ENCODE measurements around the gene DTNBP1.

Gene DTNBP1

DNA sequence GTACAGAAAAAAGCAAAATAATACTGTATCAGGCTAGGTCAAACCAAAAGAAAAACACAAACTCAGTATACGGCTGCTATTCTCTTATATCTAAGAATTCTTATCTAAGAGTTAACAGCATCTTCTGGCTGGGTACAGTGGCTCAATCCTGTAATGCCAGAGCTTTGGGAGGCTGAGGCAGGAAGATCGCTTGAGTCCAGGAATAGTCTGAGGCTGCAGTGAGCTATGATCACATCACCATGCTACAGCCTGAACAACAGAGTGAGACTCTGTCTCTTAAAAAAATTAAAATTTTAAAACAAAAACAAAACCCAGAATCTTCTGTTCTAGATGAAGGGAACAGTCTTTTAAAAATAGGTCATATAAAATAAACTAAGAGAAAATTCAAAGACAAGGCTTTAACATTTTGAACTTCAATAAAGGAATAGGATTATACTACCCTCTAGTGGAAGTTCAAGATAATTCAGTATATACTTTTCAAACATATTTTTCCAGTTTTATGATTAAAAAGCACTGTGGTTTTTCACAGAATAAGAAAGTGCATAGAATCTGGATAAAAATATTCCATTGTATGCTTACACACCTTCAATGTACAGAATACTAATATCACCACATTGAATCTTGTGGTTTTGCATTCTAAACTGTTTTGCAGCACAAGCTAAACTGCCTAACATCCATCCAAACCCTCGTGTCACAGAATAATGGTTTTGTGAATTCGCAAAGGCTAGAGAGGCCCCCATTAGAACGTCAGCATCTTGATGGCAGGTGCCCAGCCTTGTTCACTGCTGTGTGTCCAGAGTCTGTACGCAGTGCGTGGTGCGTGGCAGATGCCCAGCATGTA lies 39.3 kb downstream of the DTNBP1 start:
- DNase-seq (ENCODE audit: low read depth): no peak

DNA sequence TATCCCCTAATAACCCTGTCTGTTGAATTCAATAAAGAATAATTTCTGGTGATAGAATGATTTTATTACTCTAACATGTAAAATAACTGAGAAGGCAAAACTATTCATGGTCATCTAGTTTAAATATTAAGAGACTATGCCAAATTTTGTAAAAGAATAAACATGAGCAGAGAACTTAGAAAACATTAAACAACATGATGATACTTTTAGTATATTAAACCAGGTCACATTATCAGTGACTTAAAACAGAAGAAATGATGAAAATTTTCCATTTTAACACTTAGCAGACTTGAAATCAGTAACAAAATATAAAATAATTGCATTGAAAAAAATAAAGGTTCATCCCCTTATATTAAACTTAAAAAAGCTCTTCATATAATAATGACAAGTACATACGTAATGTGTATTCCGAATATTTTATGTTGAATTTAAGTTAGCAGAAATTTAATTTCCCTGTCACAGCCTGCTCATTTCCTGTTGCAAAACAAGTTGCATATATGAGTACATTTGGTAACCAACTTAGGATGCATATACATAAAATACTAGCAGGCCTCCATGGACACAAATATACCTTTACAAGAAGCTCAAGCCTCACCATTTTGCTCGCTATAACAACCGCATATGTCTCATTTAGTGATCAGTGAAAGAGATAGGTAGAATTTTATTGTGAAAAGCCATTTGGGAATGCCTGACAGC lies 40.6 kb downstream of the DTNBP1 start:
- DNase-seq (ENCODE audit: low read depth): no peak

DNA sequence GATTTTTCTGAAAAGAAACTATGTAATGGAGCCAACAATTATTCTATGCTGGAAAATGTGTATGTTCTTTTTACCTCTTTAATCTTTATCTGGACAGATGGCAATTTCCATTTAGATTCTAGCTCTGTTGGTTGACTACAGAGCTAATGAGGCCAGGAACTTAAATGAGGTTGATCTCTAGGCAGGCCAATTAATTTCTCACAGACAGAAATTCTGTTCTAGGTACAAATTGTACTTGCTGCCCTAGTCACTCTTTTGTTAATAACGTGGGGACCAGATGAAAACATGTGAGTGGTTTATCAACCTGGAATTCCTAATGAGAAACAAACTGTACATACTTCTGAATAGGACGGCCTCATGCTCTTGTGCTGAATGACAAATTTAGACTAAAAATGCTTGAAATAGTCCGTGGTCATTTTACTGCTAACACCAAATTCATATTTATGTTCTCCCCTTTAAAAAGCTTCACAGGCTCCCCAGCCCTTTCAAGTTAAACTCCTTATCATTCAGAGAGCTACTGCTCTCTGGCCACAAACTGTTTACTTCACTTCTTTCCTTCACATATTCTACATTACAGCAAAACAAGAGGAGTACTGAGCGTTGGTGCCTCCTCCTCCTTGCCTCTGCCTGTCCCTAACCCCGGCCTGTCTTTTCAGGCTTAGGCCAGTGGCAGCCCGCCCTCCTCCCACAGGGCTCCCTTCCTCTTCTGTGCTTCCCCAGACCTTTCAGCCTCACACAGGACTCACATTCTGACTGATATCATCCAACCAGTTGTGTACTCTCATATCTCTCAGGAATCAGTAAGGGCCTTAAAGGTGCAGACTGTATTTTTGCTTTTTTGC lies 41.4 kb downstream of the DTNBP1 start:
- no peak for DNase-seq (ENCODE audit: low read depth)

DNA sequence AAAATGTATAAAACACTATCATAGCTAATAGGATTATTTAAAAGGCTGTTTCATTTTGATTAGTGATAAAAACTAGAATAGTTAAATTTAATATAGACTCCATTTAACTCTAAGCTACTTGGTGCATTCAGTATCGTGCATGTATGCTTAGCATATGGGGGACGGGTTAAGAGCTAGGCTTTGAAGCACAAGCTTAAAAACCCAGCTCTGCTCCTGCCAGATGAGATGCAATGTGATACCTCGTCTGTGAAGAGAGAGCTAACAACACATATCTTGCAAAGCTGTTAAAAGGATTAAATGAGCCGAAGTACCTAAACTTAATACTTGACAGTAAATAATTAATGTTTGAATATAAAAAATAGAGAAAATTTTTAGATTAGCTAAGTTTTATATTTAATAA lies 42.2 kb downstream of the DTNBP1 start:
- DNase-seq (ENCODE audit: low read depth): no peak

DNA sequence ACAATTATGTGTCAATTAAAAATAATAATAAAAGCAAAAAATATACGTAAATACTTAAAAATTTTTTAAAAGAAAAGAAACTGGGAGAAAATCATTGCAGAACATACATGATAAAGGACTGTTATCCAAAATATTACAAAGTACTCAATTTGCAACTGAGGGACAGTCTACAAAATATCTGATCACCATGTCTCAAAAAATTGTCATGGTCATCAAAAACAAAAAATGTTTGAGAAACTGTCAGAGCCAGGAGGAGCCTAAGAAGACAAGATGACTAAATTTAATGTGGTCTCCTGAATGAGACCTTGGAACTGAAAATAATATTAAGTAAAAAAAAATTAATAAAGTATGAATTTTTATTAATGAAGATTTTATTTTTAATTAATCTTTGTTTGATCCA lies 43.5 kb downstream of the DTNBP1 start:
- no peak for DNase-seq (ENCODE audit: low read depth)

DNA sequence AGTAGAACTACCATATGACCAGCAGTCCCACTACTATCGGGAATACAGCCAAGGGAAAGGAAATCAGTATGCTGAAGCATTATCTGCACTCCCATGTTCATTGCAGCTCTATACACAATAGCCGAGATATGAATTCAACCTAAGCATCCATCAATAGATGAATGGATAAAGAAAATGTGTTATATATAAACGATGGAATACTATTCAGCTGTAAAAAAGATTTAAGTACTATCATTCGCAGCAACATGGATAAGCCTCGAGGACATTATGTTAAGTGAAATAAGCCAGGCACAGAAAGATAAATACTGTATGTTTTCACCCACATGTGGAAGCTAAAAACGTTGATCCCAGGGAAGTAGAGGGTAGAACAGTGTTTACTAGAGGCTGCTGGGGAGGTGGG lies 44.1 kb downstream of the DTNBP1 start:
- no peak for DNase-seq (ENCODE audit: low read depth)

- no peak for DNase-seq (ENCODE audit: low read depth)
These were observed 46.6 kb downstream of the DTNBP1 start for GRCh38 chr6:15616261-15616660.

GRCh38 chr6:15615802-15616201 lies 47.0 kb downstream of the DTNBP1 start:
- no peak for DNase-seq (ENCODE audit: low read depth)

DNA sequence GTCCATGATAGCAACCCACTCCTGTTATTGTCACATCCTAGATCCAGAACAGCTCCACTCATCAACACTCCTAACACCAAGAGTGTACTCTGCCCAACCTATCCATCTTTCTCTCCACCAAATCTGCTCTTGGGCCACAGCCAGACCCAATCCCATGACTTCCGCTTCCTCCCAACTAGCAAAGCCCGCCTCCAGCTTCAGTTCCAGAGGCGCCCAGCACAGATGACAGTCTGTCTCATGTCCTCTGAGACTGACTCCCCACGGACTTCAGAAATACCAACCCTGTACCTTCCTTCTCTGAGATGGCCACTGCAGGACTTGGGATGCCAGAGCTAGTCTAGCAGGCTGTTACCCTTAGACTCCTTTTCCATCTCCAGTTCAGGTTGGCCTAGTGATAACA lies 48.6 kb downstream of the DTNBP1 start:
- DNase-seq (ENCODE audit: low read depth): no peak

DNA sequence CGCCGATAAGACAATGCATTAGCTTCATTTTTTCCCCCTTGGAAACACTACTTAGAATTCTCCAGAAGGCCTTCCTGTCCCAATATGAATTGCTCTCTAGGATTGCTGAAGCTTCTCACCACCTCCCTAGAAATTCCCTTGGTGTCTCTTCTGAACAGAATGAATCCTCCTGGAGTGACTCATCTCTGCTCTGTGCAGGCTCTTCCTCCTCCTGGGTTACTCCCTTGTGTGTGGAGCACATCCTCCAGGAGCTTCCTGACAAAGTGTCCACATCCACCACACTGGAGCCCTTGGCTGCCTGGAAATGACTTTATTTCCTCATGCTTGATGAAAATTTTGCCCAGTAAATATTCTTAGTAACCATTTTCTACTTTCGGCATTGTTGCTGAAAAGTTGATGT lies 54.4 kb downstream of the DTNBP1 start:
- no peak for DNase-seq (ENCODE audit: low read depth)

GRCh38 chr6:15607603-15608002 lies 55.2 kb downstream of the DTNBP1 start:
- no peak for DNase-seq (ENCODE audit: low read depth)

GRCh38 chr6:15606347-15606746 lies 56.5 kb downstream of the DTNBP1 start:
- no peak for DNase-seq (ENCODE audit: low read depth)

- no peak for DNase-seq (ENCODE audit: low read depth)
These were observed 58.0 kb downstream of the DTNBP1 start for GRCh38 chr6:15604843-15605242.

DNA sequence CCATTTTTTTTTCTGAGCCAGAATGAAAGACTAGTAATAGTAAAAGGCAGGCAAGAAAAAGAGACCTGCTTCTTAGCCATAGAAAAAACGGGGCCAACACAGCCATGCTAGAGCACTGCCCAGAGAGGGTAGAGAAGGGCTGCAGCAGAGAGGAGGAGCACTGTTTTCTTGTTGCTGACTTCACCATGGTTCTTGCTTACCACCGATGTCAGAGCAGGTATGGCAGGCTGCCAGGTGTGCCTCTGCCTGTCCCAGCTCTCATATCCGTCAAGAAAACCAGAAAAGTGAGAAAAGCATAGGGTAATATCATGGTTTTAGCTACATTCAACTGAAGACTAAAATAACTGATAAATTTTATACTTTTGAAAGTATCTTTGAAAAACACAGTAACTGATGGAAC lies 60.7 kb downstream of the DTNBP1 start:
- DNase-seq (ENCODE audit: low read depth): no peak

GRCh38 chr6:15598273-15598798 lies 64.5 kb downstream of the DTNBP1 start:
- DNase-seq (ENCODE audit: low read depth): no peak

GRCh38 chr6:15596186-15596896 lies 66.5 kb downstream of the DTNBP1 start:
- no peak for DNase-seq (ENCODE audit: low read depth)

DNA sequence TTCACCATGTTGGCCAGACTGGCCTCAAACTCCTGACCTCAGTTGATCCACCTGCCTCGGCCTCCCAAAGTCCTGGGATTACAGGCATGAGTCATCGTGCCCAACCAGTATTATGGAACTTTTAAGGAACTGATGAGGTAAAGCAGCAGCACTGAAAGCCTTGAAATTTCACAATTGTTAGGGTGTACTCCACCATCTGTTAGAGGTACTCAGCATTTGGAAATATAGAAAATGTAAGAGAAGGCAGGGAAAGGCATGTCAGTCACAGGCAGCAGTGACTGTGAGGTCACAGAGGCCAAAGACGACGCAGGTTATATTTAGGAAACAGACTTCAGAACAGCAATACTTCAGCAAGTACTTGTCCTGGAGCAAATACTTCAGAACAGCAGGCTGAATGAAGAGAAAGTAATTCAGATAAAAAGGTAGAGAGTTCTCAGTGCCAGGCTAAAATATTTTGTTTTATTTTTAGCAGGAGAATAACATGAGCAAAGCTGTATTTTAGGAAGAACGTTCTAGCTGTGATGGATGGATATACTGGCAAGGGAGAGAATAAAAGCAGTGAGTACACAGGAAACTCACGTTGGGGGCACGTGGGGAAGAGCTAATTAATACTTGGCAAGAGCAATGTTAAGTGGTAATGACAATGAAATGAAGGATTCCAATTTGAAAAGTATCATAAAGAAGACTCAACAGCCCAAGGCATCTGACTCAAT lies 67.2 kb downstream of the DTNBP1 start:
- DNase-seq (ENCODE audit: low read depth): no peak

DNA sequence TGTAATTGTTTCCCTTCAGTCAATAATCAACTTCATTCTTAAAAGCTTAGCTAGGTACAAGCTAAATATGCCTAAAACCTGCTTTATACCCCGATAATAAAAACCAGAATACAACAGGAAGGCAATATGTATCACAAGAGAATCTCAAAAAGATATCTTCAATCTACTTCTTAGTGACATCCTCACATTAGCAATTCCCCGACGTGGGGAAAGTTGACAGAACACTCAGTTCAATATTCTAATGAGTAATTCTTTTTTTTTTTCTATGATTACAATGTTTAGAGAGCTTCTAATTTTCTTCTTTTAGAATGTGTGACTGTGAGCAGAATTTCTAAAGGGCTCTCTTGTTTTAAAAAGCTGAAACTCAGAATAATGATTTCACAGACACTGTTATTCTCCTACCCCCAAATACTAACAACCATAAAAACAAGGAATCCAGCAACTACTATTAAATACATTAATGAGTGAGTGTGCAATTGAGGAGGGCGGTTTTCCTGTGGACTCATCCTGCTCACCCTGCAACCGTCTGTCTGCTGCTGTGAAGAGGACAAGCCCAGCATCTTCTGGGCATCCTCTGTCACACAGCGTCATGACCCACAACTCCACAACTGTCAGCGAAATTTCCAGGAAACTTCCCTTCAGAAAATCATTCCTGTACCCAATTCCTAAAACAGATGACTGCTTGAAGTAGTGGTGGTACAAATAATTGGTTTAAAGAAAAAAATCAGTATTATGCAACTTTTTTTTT lies 68.1 kb downstream of the DTNBP1 start:
- no peak for DNase-seq (ENCODE audit: low read depth)

- DNase-seq (ENCODE audit: low read depth): no peak
These were observed 69.0 kb downstream of the DTNBP1 start for GRCh38 chr6:15593798-15594197.

DNA sequence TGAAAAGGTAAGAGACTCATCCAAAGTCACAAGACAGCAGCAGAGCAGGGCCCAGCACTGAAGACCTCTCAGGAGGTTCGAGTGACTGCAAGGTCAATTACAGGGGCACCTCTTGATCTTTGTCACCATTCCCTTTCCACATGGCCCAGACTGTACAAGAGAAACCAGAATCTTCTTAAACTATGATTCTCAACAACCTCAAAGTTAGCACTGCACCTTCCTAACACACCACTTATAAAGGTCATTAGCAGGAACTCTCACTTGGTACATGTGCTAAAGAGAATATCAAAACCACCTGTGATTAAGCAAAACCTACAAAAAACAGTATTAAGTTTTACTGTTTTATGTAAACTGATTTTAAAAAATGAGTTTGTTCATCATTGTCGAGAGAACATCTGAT lies 70.2 kb downstream of the DTNBP1 start:
- no peak for DNase-seq (ENCODE audit: low read depth)

Data from activated T-cell treated with anti-CD3 and anti-CD28 coated beads for 24 hours (primary cell).